H1 (cell line): Measurements from ENCODE around the gene CNTD1. TPM values are rescaled to one million over a fixed set of nuclear protein-coding genes. Genes with fewer than 3 reads are reported as not detected.

Experiments
- CTCF ChIA-PET: fragments of 300-600 bp; sonication (Branson Sonifier 250); formaldehyde crosslinking; loops from one replicate; lab custom pipeline; 2021; ENCODE audit not compliant: partially characterized antibody; lab: Charles Lee
- POLR2A ChIA-PET: fragments of 300-600 bp; sonication (Branson Sonifier 250); formaldehyde crosslinking; loops from one replicate; lab custom pipeline; 2021; ENCODE audit warnings: inconsistent platforms; ENCODE audit not compliant: partially characterized antibody; lab: Charles Lee
- DNase-seq, 2 experiments: peaks; one replicate each; pipeline versions ENCODE4 v3.0.0 to v3.0.0-alpha.2; 2010 to 2022; ENCODE audit warnings: low spot score in 2 of 2, low read depth in 1 of 2, mixed read lengths in 1 of 2
- FAIRE-seq: peaks from 2 replicates; lab custom pipeline; 2011; peaks lifted over from hg19 to GRCh38; lab: Jason Lieb, UNC
- H2AFZ ChIP-seq: 2 replicates; pipeline ENCODE4 v1.8.1; 2012; ENCODE audit warnings: low read length, inconsistent platforms
- H2AK5ac ChIP-seq: 2 replicates; pipeline ENCODE4 v1.6.1; 2013; ENCODE audit warnings: low read depth, low read length
- H2BK120ac ChIP-seq: replicated peaks from 2 replicates; pipeline ENCODE3; 2013; ENCODE audit warnings: low read depth, low read length, inconsistent platforms
- H2BK12ac ChIP-seq: 2 replicates; pipeline ENCODE4 v1.6.1; 2013; ENCODE audit warnings: low read depth, low read length
- H2BK15ac ChIP-seq: 2 replicates; pipeline ENCODE4 v1.6.1; 2013; ENCODE audit warnings: low read length
- H2BK20ac ChIP-seq: 2 replicates; pipeline ENCODE4 v1.6.1; 2013; ENCODE audit warnings: low read length
- H2BK5ac ChIP-seq: 2 replicates; pipeline ENCODE4 v1.6.1; 2013; ENCODE audit warnings: low read depth, low read length
- H3K14ac ChIP-seq: 2 replicates; pipeline ENCODE4 v1.6.1; 2013; ENCODE audit warnings: inconsistent platforms; ENCODE audit not compliant: insufficient read length
- H3K18ac ChIP-seq: 2 replicates; pipeline ENCODE4 v1.6.1; 2013; ENCODE audit warnings: low read length; ENCODE audit errors: extremely low read depth
- H3K23ac ChIP-seq: 2 replicates; pipeline ENCODE4 v1.6.1; 2013; ENCODE audit warnings: inconsistent platforms; ENCODE audit not compliant: insufficient read length
- H3K23me2 ChIP-seq: 2 replicates; pipeline ENCODE4 v1.6.1; 2013; ENCODE audit warnings: low read depth, low read length
- H3K27ac ChIP-seq: 2 replicates; pipeline ENCODE4 v1.6.1; 2011; ENCODE audit warnings: low read depth, low read length, inconsistent platforms
- H3K27me3 ChIP-seq, 4 experiments: replicated peaks in 1 of 4; 1 replicate in 1 of 4; 2 replicates in 3 of 4; pipeline versions ENCODE4 v1.6.1 to v1.8.1; 2011 to 2013; ENCODE audit warnings: low read length in 3 of 4, mild to moderate bottlenecking in 3 of 4, inconsistent platforms in 2 of 4, mixed read lengths in 2 of 4, moderate library complexity in 1 of 4; ENCODE audit not compliant: control insufficient read depth in 3 of 4, insufficient read depth in 3 of 4; ENCODE audit errors: extremely low read depth in 1 of 4
- H3K36me3 ChIP-seq, 4 experiments: 2 replicates each; pipeline versions ENCODE4 v1.6.1 to v1.8.1; 2011 to 2013; ENCODE audit warnings: mild to moderate bottlenecking in 4 of 4, low read length in 3 of 4, moderate library complexity in 2 of 4, control low read depth in 1 of 4, inconsistent platforms in 1 of 4; ENCODE audit not compliant: insufficient read depth in 4 of 4, control insufficient read depth in 2 of 4
- H3K4ac ChIP-seq: replicated peaks from 2 replicates; pipeline ENCODE3; 2013; ENCODE audit warnings: low read length, low read depth, mixed read lengths, inconsistent platforms; ENCODE audit not compliant: insufficient read length
- H3K4me1 ChIP-seq, 4 experiments: replicated peaks in 1 of 4; 1 replicate in 1 of 4; 2 replicates in 3 of 4; pipeline versions ENCODE4 v1.6.1 to v1.8.1; 2011 to 2013; ENCODE audit warnings: low read length in 3 of 4, inconsistent platforms in 2 of 4, mixed read lengths in 1 of 4; ENCODE audit not compliant: insufficient read depth in 4 of 4, control insufficient read depth in 3 of 4
- H3K4me2 ChIP-seq, 2 experiments: 2 replicates each; pipeline versions ENCODE4 v1.6.1 to v1.8.1; 2011 to 2013; ENCODE audit warnings: low read depth in 2 of 2, low read length in 2 of 2, control low read depth in 1 of 2, inconsistent platforms in 1 of 2, mild to moderate bottlenecking in 1 of 2; ENCODE audit not compliant: insufficient read depth in 1 of 2
- H3K4me3 ChIP-seq, 4 experiments: fragments of 200-600, 300-600 bp in 1 of 4; sonication (generic), shearing (Covaris generic), sonication (Bioruptor Twin) in 1 of 4; 2 replicates each; pipeline versions ENCODE4 v1.5.1 to v1.8.1; 2011 to 2016; ENCODE audit warnings: low read length in 4 of 4, low read depth in 3 of 4, control low read depth in 2 of 4, inconsistent platforms in 2 of 4, mild to moderate bottlenecking in 2 of 4, mixed read lengths in 1 of 4, moderate library complexity in 1 of 4; ENCODE audit not compliant: insufficient read depth in 2 of 4; ENCODE audit errors: extremely low read depth in 1 of 4
- H3K56ac ChIP-seq: replicated peaks from 2 replicates; pipeline ENCODE3; 2013; ENCODE audit warnings: low read depth, mild to moderate bottlenecking, mixed read lengths, low read length, inconsistent platforms; ENCODE audit not compliant: insufficient read length
- H3K79me1 ChIP-seq: 2 replicates; pipeline ENCODE4 v1.6.1; 2013; ENCODE audit warnings: low read depth, low read length, control low read depth
- H3K79me2 ChIP-seq, 2 experiments: 2 replicates each; pipeline versions ENCODE4 v1.6.1 to v1.8.1; 2012 to 2013; ENCODE audit warnings: low read length in 2 of 2, mild to moderate bottlenecking in 2 of 2, inconsistent platforms in 1 of 2; ENCODE audit not compliant: insufficient read depth in 2 of 2, control insufficient read depth in 1 of 2
- H3K9ac ChIP-seq, 4 experiments: replicated peaks in 1 of 4; 1 replicate in 1 of 4; 2 replicates in 3 of 4; pipeline versions ENCODE4 v1.6.1 to v1.8.1; 2011 to 2013; ENCODE audit warnings: low read depth in 3 of 4, low read length in 3 of 4, control low read depth in 2 of 4, mild to moderate bottlenecking in 2 of 4, moderate library complexity in 2 of 4, inconsistent platforms in 1 of 4; ENCODE audit errors: extremely low read depth in 1 of 4
- H3K9me3 ChIP-seq, 2 experiments: 2 replicates each; pipeline versions ENCODE4 v1.6.1 to v1.8.1; 2012 to 2013; ENCODE audit warnings: mild to moderate bottlenecking in 2 of 2, moderate library complexity in 2 of 2, control low read depth in 1 of 2, inconsistent platforms in 1 of 2, low read depth in 1 of 2, low read length in 1 of 2, mixed read lengths in 1 of 2; ENCODE audit not compliant: insufficient read depth in 2 of 2
- H4K20me1 ChIP-seq, 2 experiments: replicated peaks in 1 of 2; 2 replicates each; pipeline versions ENCODE3 to v1.8.1; 2011 to 2013; ENCODE audit warnings: inconsistent platforms in 2 of 2, low read length in 2 of 2, mild to moderate bottlenecking in 1 of 2; ENCODE audit not compliant: insufficient read depth in 2 of 2, control insufficient read depth in 1 of 2
- H4K5ac ChIP-seq: 2 replicates; pipeline ENCODE4 v1.6.1; 2013; ENCODE audit warnings: low read length, low read depth, mixed read lengths, inconsistent platforms; ENCODE audit not compliant: insufficient read length
- H4K8ac ChIP-seq: 2 replicates; pipeline ENCODE4 v1.8.0; 2013; ENCODE audit warnings: mild to moderate bottlenecking, moderate library complexity, low read length, inconsistent platforms; ENCODE audit not compliant: insufficient read depth; ENCODE audit errors: extremely low read depth
- H4K91ac ChIP-seq: replicated peaks from 2 replicates; pipeline ENCODE3; 2013; ENCODE audit warnings: low read length, mixed read lengths, inconsistent platforms; ENCODE audit not compliant: insufficient read length
- CREB1 ChIP-seq: IDR thresholded peaks from 2 replicates; pipeline ENCODE4 v1.6.1; 2012; ENCODE audit warnings: inconsistent platforms
- HDAC2 ChIP-seq, 2 experiments: fragments of 300-600 bp in 1 of 2; sonication (generic) in 1 of 2; IDR thresholded peaks; 2 replicates each; pipeline ENCODE4 v1.6.1; 2011 to 2012; ENCODE audit warnings: low read depth in 2 of 2, low read length in 2 of 2, mild to moderate bottlenecking in 2 of 2, moderate library complexity in 2 of 2, borderline replicate concordance in 1 of 2, inconsistent platforms in 1 of 2
- HDAC6 ChIP-seq: IDR thresholded peaks from one replicate; pipeline ENCODE4 v1.7.1; 2012; ENCODE audit warnings: low read depth, mild to moderate bottlenecking, inconsistent platforms, low read length, moderate library complexity
- RFX5 ChIP-seq: IDR thresholded peaks from 2 replicates; pipeline ENCODE4 v1.6.1; 2011; ENCODE audit warnings: low read depth, low read length, improper control_type of control experiment, borderline replicate concordance
- RXRA ChIP-seq: IDR thresholded peaks from 2 replicates; pipeline ENCODE4 v1.6.1; 2011; ENCODE audit warnings: low read depth, mild to moderate bottlenecking, low read length, moderate library complexity; ENCODE audit not compliant: insufficient read depth
- SIRT6 ChIP-seq: IDR thresholded peaks from one replicate; pipeline ENCODE4 v1.7.1; 2012; ENCODE audit warnings: low read length, inconsistent platforms
- TCF12 ChIP-seq: IDR thresholded peaks from 2 replicates; pipeline ENCODE4 v1.6.1; 2011; ENCODE audit warnings: low read depth, mild to moderate bottlenecking, low read length
- WGBS, 2 experiments: shearing (Covaris generic) in 1 of 2; methylation state at CpG; one replicate each; pipeline versions ENCODE4 v1.1.6 to v1.1.7; 2013 to 2015; ENCODE audit warnings: low lambda C conversion rate in 2 of 2, mixed read lengths in 2 of 2, inconsistent platforms in 1 of 2, low coverage in 1 of 2, missing lambda C conversion rate in 1 of 2; ENCODE audit not compliant: insufficient replicate concordance in 2 of 2, insufficient coverage in 1 of 2, insufficient read length in 1 of 2; ENCODE audit errors: extremely low coverage in 1 of 2, missing lambda C conversion rate in 1 of 2; 5-methylcytosine and 5-hydroxymethylcytosine counted together
- polyA plus RNA-seq, 7 experiments: library from polyadenylated mRNA; depleted of rRNA in 3 of 7; stranded (reverse) in 5 of 7; unstranded in 2 of 7; fragments of >200 nt in 5 of 7; fragments of 200-250 nt in 2 of 7; gene quantifications; 1 replicate in 5 of 7; 2 replicates in 1 of 7; 4 replicates in 1 of 7; pipeline versions ENCODE4 v1.2.1 to v1.2.3, GENCODE V29; 2011 to 2013; ENCODE audit warnings: missing spikeins in 2 of 7, mixed read lengths in 2 of 7
- total RNA-seq: library from RNA; stranded (reverse); fragmentation: NEBNext Ultra II Directional; extraction: Animal tissue kit (Norgen Biotek cat#: 25700); gene quantifications from 2 replicates; pipeline ENCODE4 v1.2.1, GENCODE V29; 2021
- TF ChIP-seq, protein P1 (sequence below): IDR thresholded peaks from 2 replicates; pipeline ENCODE4 v1.6.1; 2012; ENCODE audit warnings: low read length, inconsistent platforms

The CNTD1 gene
- total and polyA plus RNA-seq, 2 of the 8 experiments (the other 6 are each of a cell fraction or from before 2014, with no cell fraction given): not detected

DNA sequence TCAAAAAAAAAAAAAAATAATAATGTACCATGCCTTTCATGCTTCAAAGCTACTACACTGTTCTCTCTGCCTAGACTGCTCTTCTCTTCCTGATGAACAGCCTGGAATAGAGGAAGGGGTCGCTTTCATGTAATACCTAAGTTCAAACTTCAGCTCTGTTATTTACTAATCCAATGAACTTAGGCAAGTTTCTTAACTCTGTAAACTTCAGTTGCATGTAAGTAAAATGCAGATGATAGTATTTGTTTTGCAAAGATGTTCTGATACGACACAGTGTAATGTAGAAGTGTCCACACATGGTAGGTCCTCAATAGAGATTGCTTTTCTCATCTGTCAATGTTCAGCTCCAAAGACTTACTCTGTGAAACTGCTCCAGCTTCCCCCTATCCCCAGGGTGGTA is 6.7 kb upstream of the CNTD1 start:
- Histone ChIP-seq H3K23me2 (no peaks in the 10 kb centered on the region), H2AK5ac (no peak overlapping the region), H3K79me2 (no peaks in the 10 kb centered on the region), H3K79me1 (no peaks in the 10 kb centered on the region), H2BK12ac (no peak overlapping the region), H3K4ac (no peak overlapping the region), H4K20me1 (peaks cover 0 to 2% of the 10 kb centered on the region in 2 experiments), H3K36me3 (no peaks in the 10 kb centered on the region), H2BK5ac (no peak overlapping the region), H3K4me3 (no peak overlapping the region), H3K9ac (no peak overlapping the region), H3K18ac (no peak overlapping the region), H3K4me1 (no peaks in the 10 kb centered on the region), H3K27me3 (peaks cover 0 to 8% (median 0%) of the 10 kb centered on the region in 4 experiments; a peak in 1 of 7 replicates), H3K4me2 (no peak overlapping the region), H3K9me3 (no peaks in the 10 kb centered on the region), H2BK120ac (no peak overlapping the region), H3K27ac (no peak overlapping the region), H2AFZ (no peak overlapping the region), H4K8ac (no peak overlapping the region), H3K56ac (no peak overlapping the region), H2BK15ac (no peak overlapping the region), H3K14ac (no peak overlapping the region), H2BK20ac (no peak overlapping the region), H4K5ac (no peak overlapping the region), H3K23ac (no peak overlapping the region), H4K91ac (no peak overlapping the region)
- no peak for DNase-seq
- ChIA-PET POLR2A (interaction anchor here (0.6 to 1.5 kb wide), 3 partner anchors 10 to 53 kb away, joined by 3 to 7 read pairs (median 5); partner anchors contain the start of gene WNK4), CTCF (interaction anchor here (0.7 to 1.0 kb wide), 2 partner anchors 49 to 603 kb away, joined by 3 to 4 read pairs; no protein-coding TSS in a partner anchor)
- 83% methylated on average over 2 of the region's 2 CpGs; no CpG with 5 or more reads in 1 of the 2 experiments for WGBS, 2 experiments
- no peak for FAIRE-seq
- TF ChIP-seq HDAC2 (IDR thresholded peaks at IDR 0.05; ENCODE audit: borderline replicate concordance in 1 of 2, low read depth in 2 of 2, low read length in 2 of 2) (no peak), RFX5 (no peak), SIRT6 (no peak), RXRA (no peak), TCF12 (no peak), CREB1 (no peak), HDAC6 (no peak)
- TF ChIP-seq, protein P1, sequence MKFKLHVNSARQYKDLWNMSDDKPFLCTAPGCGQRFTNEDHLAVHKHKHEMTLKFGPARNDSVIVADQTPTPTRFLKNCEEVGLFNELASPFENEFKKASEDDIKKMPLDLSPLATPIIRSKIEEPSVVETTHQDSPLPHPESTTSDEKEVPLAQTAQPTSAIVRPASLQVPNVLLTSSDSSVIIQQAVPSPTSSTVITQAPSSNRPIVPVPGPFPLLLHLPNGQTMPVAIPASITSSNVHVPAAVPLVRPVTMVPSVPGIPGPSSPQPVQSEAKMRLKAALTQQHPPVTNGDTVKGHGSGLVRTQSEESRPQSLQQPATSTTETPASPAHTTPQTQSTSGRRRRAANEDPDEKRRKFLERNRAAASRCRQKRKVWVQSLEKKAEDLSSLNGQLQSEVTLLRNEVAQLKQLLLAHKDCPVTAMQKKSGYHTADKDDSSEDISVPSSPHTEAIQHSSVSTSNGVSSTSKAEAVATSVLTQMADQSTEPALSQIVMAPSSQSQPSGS: no peak
